Stomach smooth muscle (tissue), 2 donors: ENCODE measurements around the gene SLC38A6.

Experiments
- H3K27ac ChIP-seq: one replicate; pipeline ENCODE4 v1.7.0; 2013; ENCODE audit warnings: mild to moderate bottlenecking, low read length, inconsistent platforms
- H3K27me3 ChIP-seq, 2 donors: one replicate each; pipeline ENCODE4 v1.7.0; 2013; ENCODE audit warnings: low read length in 2 of 2; ENCODE audit not compliant: insufficient read depth in 2 of 2, control insufficient read depth in 1 of 2
- H3K36me3 ChIP-seq, 2 donors: one replicate each; pipeline ENCODE4 v1.7.0; 2013; ENCODE audit warnings: low read length in 2 of 2; ENCODE audit not compliant: control insufficient read depth in 2 of 2, insufficient read depth in 2 of 2
- H3K4me1 ChIP-seq: one replicate; pipeline ENCODE4 v1.7.0; 2013; ENCODE audit warnings: low read length; ENCODE audit not compliant: control insufficient read depth, insufficient read depth
- H3K4me3 ChIP-seq, 2 donors: one replicate each; pipeline ENCODE4 v1.7.0; 2013; ENCODE audit warnings: low read length in 2 of 2
- H3K9ac ChIP-seq, 2 donors: one replicate each; pipeline ENCODE4 v1.7.0; 2013; ENCODE audit warnings: low read length in 2 of 2, mild to moderate bottlenecking in 1 of 2
- H3K9me3 ChIP-seq, 2 donors: one replicate each; pipeline ENCODE4 v1.7.0; 2013; ENCODE audit warnings: low read length in 2 of 2; ENCODE audit not compliant: control insufficient read depth in 2 of 2
- donor health status: healthy.
- donor health status: Pancreatic carcinoma.

Gene SLC38A6

GRCh38 chr14:61025251-61026223 lies 44.5 kb downstream of the SLC38A6 start:
- Histone ChIP-seq H3K4me1 (no peaks in the 10 kb centered on the region), H3K36me3 (no peaks in the 10 kb centered on the region), H3K27ac (no peak overlapping the region), H3K4me3 (no peak overlapping the region), H3K9me3 (no peaks in the 10 kb centered on the region), H3K9ac (no peak overlapping the region), H3K27me3 (no peaks in the 10 kb centered on the region)

GRCh38 chr14:61026526-61026925 lies 45.5 kb downstream of the SLC38A6 start:
- no peaks in the 10 kb centered on the region for H3K9me3 ChIP-seq
- H3K9ac ChIP-seq = no peak overlapping the region
- H3K27me3 ChIP-seq = no peaks in the 10 kb centered on the region
- no peak overlapping the region for H3K4me3 ChIP-seq
- H3K36me3 ChIP-seq = no peaks in the 10 kb centered on the region
- no peaks in the 10 kb centered on the region for H3K4me1 ChIP-seq
- no peak overlapping the region for H3K27ac ChIP-seq

- no peaks in the 10 kb centered on the region for H3K9me3 ChIP-seq
- no peak overlapping the region for H3K27ac ChIP-seq
- H3K27me3 ChIP-seq = no peaks in the 10 kb centered on the region
- H3K36me3 ChIP-seq = no peaks in the 10 kb centered on the region
- no peak overlapping the region for H3K9ac ChIP-seq
- no peak overlapping the region for H3K4me3 ChIP-seq
- no peaks in the 10 kb centered on the region for H3K4me1 ChIP-seq
Observed at GRCh38 chr14:61031026-61031425, 50.0 kb downstream of the SLC38A6 start.

DNA sequence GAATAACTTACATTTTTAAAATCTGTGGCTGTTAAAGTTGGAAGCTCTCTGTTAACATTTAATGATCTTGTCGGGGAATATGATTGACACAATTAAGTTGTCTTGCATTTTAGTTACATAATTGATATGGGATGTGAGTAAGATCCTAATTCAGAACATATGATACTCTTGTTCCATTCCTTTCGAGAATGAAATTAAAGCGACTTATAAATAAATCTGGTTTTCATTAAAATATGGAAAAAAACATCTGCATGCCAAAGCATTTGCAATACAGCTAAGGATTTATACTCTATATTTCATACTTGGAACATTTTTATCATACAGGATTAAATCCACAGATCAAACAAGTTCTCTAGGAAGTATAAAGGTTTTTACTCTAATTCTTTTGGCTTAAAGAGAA lies 52.0 kb downstream of the SLC38A6 start:
- Histone ChIP-seq H3K9ac (no peak overlapping the region), H3K4me1 (no peaks in the 10 kb centered on the region), H3K4me3 (no peak overlapping the region), H3K36me3 (no peaks in the 10 kb centered on the region), H3K9me3 (no peaks in the 10 kb centered on the region), H3K27me3 (no peaks in the 10 kb centered on the region), H3K27ac (no peak overlapping the region)

- Histone ChIP-seq H3K4me3 (no peak overlapping the region), H3K9me3 (no peaks in the 10 kb centered on the region), H3K36me3 (no peaks in the 10 kb centered on the region), H3K9ac (no peak overlapping the region), H3K27me3 (no peaks in the 10 kb centered on the region), H3K4me1 (no peaks in the 10 kb centered on the region), H3K27ac (no peak overlapping the region)
Observed at GRCh38 chr14:61033855-61034254, 52.8 kb downstream of the SLC38A6 start.

DNA sequence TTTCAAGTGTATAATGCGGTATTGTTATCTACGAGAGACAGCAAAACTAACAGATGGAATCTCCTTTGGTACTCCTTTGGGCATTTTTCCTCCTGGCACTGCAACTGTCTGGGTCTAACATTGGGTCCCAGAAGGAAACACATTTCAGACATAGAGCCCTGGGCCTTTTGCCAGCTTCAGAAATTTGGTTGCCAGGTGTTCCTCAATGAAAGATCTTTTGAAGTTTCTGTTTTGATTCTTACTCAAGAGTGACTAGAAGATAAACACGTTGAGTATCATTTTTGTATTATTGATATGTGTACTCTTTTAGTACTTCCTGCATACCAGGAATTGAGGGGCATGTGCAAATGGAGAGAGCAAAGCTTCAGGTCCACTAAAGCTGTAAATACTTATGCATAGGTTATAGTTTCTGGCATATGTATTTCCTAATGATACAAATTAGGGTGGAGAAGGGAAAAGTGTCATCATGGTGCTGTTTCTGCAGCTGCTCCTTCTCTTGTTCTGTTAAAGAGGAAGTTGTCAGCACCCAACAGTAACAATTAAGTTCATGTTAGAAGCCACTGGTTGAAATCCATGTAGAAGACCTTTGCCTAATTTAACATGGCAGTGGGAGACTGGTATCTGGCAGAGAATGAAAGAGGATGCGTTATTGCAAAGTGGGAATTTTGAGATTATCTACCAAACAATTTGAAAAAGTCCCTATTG lies 53.5 kb downstream of the SLC38A6 start:
- Histone ChIP-seq H3K4me1 (no peaks in the 10 kb centered on the region), H3K9me3 (no peaks in the 10 kb centered on the region), H3K27me3 (no peaks in the 10 kb centered on the region), H3K9ac (no peak overlapping the region), H3K36me3 (no peaks in the 10 kb centered on the region), H3K27ac (no peak overlapping the region), H3K4me3 (no peak overlapping the region)

DNA sequence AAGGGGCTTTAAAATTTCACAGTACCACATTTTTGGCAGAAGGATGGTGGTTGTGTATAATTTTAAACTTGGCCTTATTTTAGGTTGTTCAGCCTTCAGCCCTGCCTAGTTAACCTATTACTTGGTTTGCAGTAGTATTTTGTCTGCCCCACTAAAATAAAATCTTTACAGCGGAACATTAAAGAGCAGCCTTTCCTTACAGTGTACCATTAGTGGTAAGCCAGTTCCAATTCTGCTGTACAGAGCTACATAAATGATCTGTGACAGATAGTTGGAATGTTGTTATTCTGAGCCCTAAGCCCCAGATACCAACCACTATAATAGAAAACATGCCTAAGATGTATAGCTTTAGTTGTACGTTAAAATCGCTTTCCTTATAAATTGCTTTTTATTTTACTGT lies 56.2 kb downstream of the SLC38A6 start:
- H3K4me1 ChIP-seq = no peaks in the 10 kb centered on the region
- no peak overlapping the region for H3K4me3 ChIP-seq
- H3K27ac ChIP-seq = no peak overlapping the region
- H3K27me3 ChIP-seq = no peaks in the 10 kb centered on the region
- no peaks in the 10 kb centered on the region for H3K9me3 ChIP-seq
- H3K9ac ChIP-seq = no peak overlapping the region
- no peaks in the 10 kb centered on the region for H3K36me3 ChIP-seq

- H3K36me3 ChIP-seq = no peaks in the 10 kb centered on the region
- H3K27ac ChIP-seq = no peak overlapping the region
- no peaks in the 10 kb centered on the region for H3K4me1 ChIP-seq
- no peak overlapping the region for H3K4me3 ChIP-seq
- H3K9ac ChIP-seq = no peak overlapping the region
- no peaks in the 10 kb centered on the region for H3K9me3 ChIP-seq
- no peaks in the 10 kb centered on the region for H3K27me3 ChIP-seq
Observed at GRCh38 chr14:61041704-61042103, 60.7 kb downstream of the SLC38A6 start.

DNA sequence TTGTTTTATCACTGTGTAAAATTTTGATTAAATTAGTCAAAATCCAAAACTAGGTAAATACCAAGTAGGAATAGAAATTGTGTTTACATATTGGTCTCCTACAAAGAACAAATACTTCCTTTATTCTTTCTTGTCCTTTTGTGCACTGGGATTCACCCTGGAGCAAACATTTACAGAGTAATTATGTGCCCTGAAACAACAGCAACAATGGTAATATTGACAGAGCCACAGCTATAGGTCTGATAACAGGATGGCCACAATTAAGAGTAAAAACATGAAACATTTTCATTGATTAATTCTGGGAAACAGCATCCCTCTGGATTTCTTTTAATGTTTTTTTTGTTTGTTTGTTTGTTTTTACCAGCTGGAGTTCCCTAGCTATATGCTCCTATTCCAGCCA lies 61.2 kb downstream of the SLC38A6 start:
- H3K36me3 ChIP-seq = no peaks in the 10 kb centered on the region
- no peaks in the 10 kb centered on the region for H3K27me3 ChIP-seq
- no peaks in the 10 kb centered on the region for H3K4me1 ChIP-seq
- no peak overlapping the region for H3K4me3 ChIP-seq
- H3K9ac ChIP-seq = no peak overlapping the region
- no peaks in the 10 kb centered on the region for H3K9me3 ChIP-seq
- no peak overlapping the region for H3K27ac ChIP-seq

DNA sequence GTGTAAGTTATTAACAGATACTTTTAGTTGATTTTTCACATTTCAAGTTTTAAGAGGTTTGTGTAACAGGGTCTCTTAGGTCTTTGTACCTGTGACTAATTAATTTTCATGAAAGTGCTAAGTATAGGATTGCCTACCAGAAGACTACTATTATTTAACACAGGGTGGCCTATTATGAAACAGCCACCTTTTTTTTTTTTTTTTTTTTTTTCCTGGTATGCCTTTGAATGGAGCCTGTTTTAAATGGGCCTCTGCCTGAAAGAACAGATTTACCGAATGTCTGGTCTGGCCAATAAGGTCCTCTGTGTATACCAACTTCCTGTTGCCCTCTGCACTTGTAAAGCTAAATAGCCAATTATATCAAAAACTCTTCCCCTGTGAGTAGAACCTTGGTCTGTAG lies 62.5 kb downstream of the SLC38A6 start:
- Histone ChIP-seq H3K27ac (no peak overlapping the region), H3K27me3 (no peaks in the 10 kb centered on the region), H3K4me1 (no peaks in the 10 kb centered on the region), H3K9me3 (no peaks in the 10 kb centered on the region), H3K9ac (no peak overlapping the region), H3K36me3 (no peaks in the 10 kb centered on the region), H3K4me3 (no peak overlapping the region)

DNA sequence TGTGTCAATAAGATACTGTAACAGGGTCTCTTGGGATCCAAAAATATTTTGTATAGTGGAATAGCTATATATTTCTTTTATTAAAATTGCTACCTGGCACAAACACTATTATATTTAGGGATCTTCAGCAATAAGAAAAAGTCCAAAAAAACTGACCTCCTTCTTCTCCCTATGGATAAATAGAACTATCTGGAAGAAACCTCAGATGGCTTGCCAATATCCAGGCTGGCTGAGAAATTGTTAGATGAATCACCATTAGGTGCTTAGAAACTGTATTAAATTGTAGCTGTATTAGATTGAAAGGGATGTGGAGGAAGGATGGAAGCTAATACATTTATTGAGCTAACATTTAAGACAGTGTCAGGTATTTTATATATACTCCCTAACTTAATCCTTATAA lies 66.0 kb downstream of the SLC38A6 start:
- Histone ChIP-seq H3K36me3 (no peaks in the 10 kb centered on the region), H3K27ac (no peak overlapping the region), H3K9ac (no peak overlapping the region), H3K4me1 (no peaks in the 10 kb centered on the region), H3K27me3 (no peaks in the 10 kb centered on the region), H3K9me3 (no peaks in the 10 kb centered on the region), H3K4me3 (no peak overlapping the region)
